Neural crest cell (in vitro differentiated cells): ENCODE measurements around the gene LDB2. TPM values are rescaled to one million over a fixed set of nuclear protein-coding genes. Genes with fewer than 3 reads are reported as not detected.

Experiments used
- DNase-seq: peaks from one replicate; pipeline ENCODE4 v3.0.0; 2021; ENCODE audit warnings: low read depth, mixed read lengths, low spot score
- H3K27ac Mint-ChIP-seq: one replicate; pipeline ENCODE4 v1.8.0; 2021; ENCODE audit warnings: mild to moderate bottlenecking, mixed read lengths; ENCODE audit not compliant: unreplicated experiment
- H3K27me3 Mint-ChIP-seq: 2 replicates; pipeline ENCODE4 v1.8.0; 2021; ENCODE audit warnings: low read depth, mild to moderate bottlenecking, mixed read lengths
- H3K36me3 Mint-ChIP-seq: 2 replicates; pipeline ENCODE4 v1.8.0; 2021; ENCODE audit warnings: low read depth, mild to moderate bottlenecking, mixed read lengths
- H3K4me1 Mint-ChIP-seq: 2 replicates; pipeline ENCODE4 v1.8.0; 2021; ENCODE audit warnings: mixed read lengths
- H3K4me3 Mint-ChIP-seq: one replicate; pipeline ENCODE4 v1.8.0; 2021; ENCODE audit warnings: mild to moderate bottlenecking, mixed read lengths
- H3K9me3 Mint-ChIP-seq: 2 replicates; pipeline ENCODE4 v1.8.0; 2021; ENCODE audit warnings: mixed read lengths
- CTCF ChIP-seq: fragments of 200-600 bp; sonication (generic); conservative IDR thresholded peaks from 2 replicates; pipeline ENCODE4 v1.5.0; 2021; ENCODE audit warnings: antibody characterized with exemption, mild to moderate bottlenecking
- total RNA-seq: library from RNA; stranded (reverse); gene quantifications from 2 replicates; pipeline ENCODE4 v1.2.1, GENCODE V29; 2021

LDB2 gene
- total RNA-seq, 1 donor from 2014 or later = 12.7 TPM

- Mint-ChIP-seq H3K36me3 (peaks cover 16% of the 10 kb centered on the region), H3K27ac (no peak overlapping the region), H3K9me3 (peaks cover 5% of the 10 kb centered on the region), H3K4me3 (no peak overlapping the region), H3K27me3 (no peaks in the 10 kb centered on the region), H3K4me1 (no peaks in the 10 kb centered on the region)
- no peak for TF ChIP-seq CTCF
- no peak for DNase-seq
Measured at GRCh38 chr4:16505267-16505666, 393.2 kb downstream of the LDB2 start.

GRCh38 chr4:16503421-16504100 lies 394.9 kb downstream of the LDB2 start:
- Mint-ChIP-seq H3K9me3 (peaks cover 5% of the 10 kb centered on the region), H3K36me3 (peaks cover 12% of the 10 kb centered on the region), H3K27ac (no peak overlapping the region), H3K4me3 (no peak overlapping the region), H3K27me3 (no peaks in the 10 kb centered on the region), H3K4me1 (no peaks in the 10 kb centered on the region)
- no peak for TF ChIP-seq CTCF
- no peak for DNase-seq

- Mint-ChIP-seq H3K4me3 (no peak overlapping the region), H3K9me3 (peaks cover 2% of the 10 kb centered on the region), H3K27ac (peak overlapping the region; percentile 22), H3K27me3 (no peaks in the 10 kb centered on the region), H3K36me3 (peaks cover 4% of the 10 kb centered on the region), H3K4me1 (no peaks in the 10 kb centered on the region)
- DNase-seq = no peak
- TF ChIP-seq CTCF = no peak
Measured at GRCh38 chr4:16498978-16499377, 399.5 kb downstream of the LDB2 start.

DNA sequence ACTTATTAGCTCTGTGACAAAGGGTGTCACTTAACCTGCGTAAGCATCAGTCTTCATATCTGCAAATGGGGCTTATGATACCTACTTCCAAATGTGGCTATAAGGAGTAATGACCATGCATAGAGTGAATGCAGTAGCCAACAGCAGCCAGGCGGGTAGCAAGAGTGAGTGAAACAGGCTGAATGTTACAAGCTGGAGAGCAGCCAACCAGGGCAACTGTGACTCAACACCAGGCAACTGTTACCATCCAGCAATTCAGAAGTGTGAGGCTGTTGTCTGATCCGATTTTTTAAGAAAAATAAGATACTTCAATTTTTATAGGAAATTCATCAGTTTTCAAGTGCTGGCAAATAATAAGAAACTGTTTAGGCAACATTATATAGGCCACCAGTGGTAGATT lies 401.9 kb downstream of the LDB2 start:
- Mint-ChIP-seq H3K4me1 (no peaks in the 10 kb centered on the region), H3K27me3 (no peaks in the 10 kb centered on the region), H3K4me3 (no peak overlapping the region), H3K36me3 (no peaks in the 10 kb centered on the region), H3K27ac (no peak overlapping the region), H3K9me3 (peaks cover 2% of the 10 kb centered on the region)
- no peak for DNase-seq
- TF ChIP-seq CTCF = no peak

GRCh38 chr4:16492872-16493271 lies 405.6 kb downstream of the LDB2 start:
- H3K4me3 Mint-ChIP-seq = no peak overlapping the region
- no peaks in the 10 kb centered on the region for H3K4me1 Mint-ChIP-seq
- no peak overlapping the region for H3K27ac Mint-ChIP-seq
- DNase-seq = no peak
- H3K36me3 Mint-ChIP-seq = no peaks in the 10 kb centered on the region
- H3K27me3 Mint-ChIP-seq = no peaks in the 10 kb centered on the region
- TF ChIP-seq CTCF = no peak
- peaks cover 3% of the 10 kb centered on the region for H3K9me3 Mint-ChIP-seq
